HepG2 (cell line): ENCODE measurements around the gene H3-3A. TPM values are rescaled to one million over a fixed set of nuclear protein-coding genes. Genes with fewer than 3 reads are reported as not detected.

Experiments used
- CBX1 ChIP-seq: IDR thresholded peaks from one replicate; pipeline ENCODE4 v1.6.1; 2016; ENCODE audit warnings: antibody characterized with exemption, low read depth
- DZIP1 ChIP-seq: sonication (generic); formaldehyde crosslinking; IDR thresholded peaks from 2 replicates; pipeline ENCODE4 v1.5.0; 2020; ENCODE audit warnings: mild to moderate bottlenecking, missing genetic modification reagents
- HNRNPUL1 ChIP-seq: fragments of 200-400 bp; formaldehyde crosslinking; IDR thresholded peaks from 2 replicates; pipeline ENCODE4 v1.6.1; 2017; ENCODE audit warnings: low read depth, mild to moderate bottlenecking, low read length, moderate library complexity
- HOMEZ ChIP-seq: IDR thresholded peaks from 2 replicates; pipeline ENCODE4 v1.6.1; 2016; ENCODE audit warnings: low read depth
- NFE2 ChIP-seq: sonication (generic); formaldehyde crosslinking; IDR thresholded peaks from 2 replicates; pipeline ENCODE4 v1.4.0; 2020; ENCODE audit warnings: missing genetic modification reagents
- NFE2L1 ChIP-seq: sonication (generic); formaldehyde crosslinking; IDR thresholded peaks from 2 replicates; pipeline ENCODE4 v1.4.0; 2020; ENCODE audit warnings: missing genetic modification reagents, mild to moderate bottlenecking, borderline replicate concordance
- NFRKB ChIP-seq: fragments of 450-650 bp; IDR thresholded peaks from 2 replicates; pipeline ENCODE4 v1.6.1; 2017
- SALL2 ChIP-seq: sonication (generic); formaldehyde crosslinking; IDR thresholded peaks from 2 replicates; pipeline ENCODE4 v1.8.1; 2023; ENCODE audit warnings: mild to moderate bottlenecking, missing genetic modification reagents, inconsistent platforms
- SMAD9 ChIP-seq: sonication (generic); formaldehyde crosslinking; IDR thresholded peaks from 2 replicates; pipeline ENCODE4 v1.5.1; 2020; ENCODE audit warnings: mild to moderate bottlenecking, missing genetic modification reagents
- TEAD2 ChIP-seq: sonication (generic); formaldehyde crosslinking; IDR thresholded peaks from 2 replicates; pipeline ENCODE4 v1.9.0; 2021; ENCODE audit warnings: missing genetic modification reagents
- TIGD3 ChIP-seq: sonication (generic); formaldehyde crosslinking; IDR thresholded peaks from 2 replicates; pipeline ENCODE4 v1.5.1; 2020; ENCODE audit warnings: mild to moderate bottlenecking, missing genetic modification reagents, borderline replicate concordance
- XBP1 ChIP-seq: sonication (generic); formaldehyde crosslinking; IDR thresholded peaks from 2 replicates; pipeline ENCODE4 v1.5.0; 2020; ENCODE audit warnings: missing genetic modification reagents
- ZFP82 ChIP-seq: sonication (generic); formaldehyde crosslinking; IDR thresholded peaks from 2 replicates; pipeline ENCODE4 v1.5.1; 2020; ENCODE audit warnings: mild to moderate bottlenecking, missing genetic modification reagents, borderline replicate concordance
- ZNF10 ChIP-seq: sonication (generic); formaldehyde crosslinking; IDR thresholded peaks from 2 replicates; pipeline ENCODE4 v1.4.0; 2020; ENCODE audit warnings: mild to moderate bottlenecking, low read depth, missing genetic modification reagents, borderline replicate concordance
- ZNF205 ChIP-seq: IDR thresholded peaks from 2 replicates; pipeline ENCODE4 v1.6.1; 2018; ENCODE audit warnings: missing biosample characterization, missing genetic modification reagents
- ZNF501 ChIP-seq: sonication (generic); formaldehyde crosslinking; IDR thresholded peaks from 2 replicates; pipeline ENCODE4 v1.5.1; 2020; ENCODE audit warnings: mild to moderate bottlenecking, moderate library complexity, missing genetic modification reagents
- ZNF562 ChIP-seq: sonication (generic); formaldehyde crosslinking; IDR thresholded peaks from 2 replicates; pipeline ENCODE4 v1.8.0; 2022; ENCODE audit warnings: missing genetic modification reagents, borderline replicate concordance
- ZNF782 ChIP-seq: sonication (generic); formaldehyde crosslinking; IDR thresholded peaks from 2 replicates; pipeline ENCODE4 v1.4.0; 2020; ENCODE audit warnings: missing genetic modification reagents, mild to moderate bottlenecking, borderline replicate concordance
- polyA plus RNA-seq, 8 experiments: library from polyadenylated mRNA; depleted of rRNA in 3 of 8; stranded (reverse) in 7 of 8; unstranded in 1 of 8; fragments of >200 nt; fragmentation: Illumina TruSeq in 4 of 8; extraction: Trizol in 4 of 8; gene quantifications; 2 replicates each; pipeline versions ENCODE4 v1.2.1 to v1.2.3, GENCODE V29; 2011 to 2016; ENCODE audit warnings: low read depth in 4 of 8, missing spikeins in 1 of 8, mixed read lengths in 1 of 8; ENCODE audit not compliant: insufficient read depth in 1 of 8
- total RNA-seq, 5 experiments: library from RNA; depleted of rRNA; stranded (reverse); fragments of >200 nt; fragmentation: Illumina TruSeq; extraction: Trizol; gene quantifications; 2 replicates each; pipeline ENCODE4 v1.2.3, GENCODE V29; 2016; ENCODE audit warnings: low read depth in 1 of 5
- TF ChIP-seq, protein P1 (sequence below): sonication (generic); formaldehyde crosslinking; IDR thresholded peaks from 2 replicates; pipeline ENCODE4 v1.5.0; 2020; ENCODE audit warnings: mild to moderate bottlenecking, missing genetic modification reagents
- TF ChIP-seq, protein P2 (sequence below): sonication (generic); formaldehyde crosslinking; conservative IDR thresholded peaks from 2 replicates; pipeline ENCODE4 v1.4.0; 2020; ENCODE audit warnings: missing genetic modification reagents

The H3-3A gene
- total and polyA plus RNA-seq, 2 of the 13 experiments (the other 11 are each of a cell fraction or from before 2014, with no cell fraction given) = 221 to 320 TPM

- TF ChIP-seq, protein P1, sequence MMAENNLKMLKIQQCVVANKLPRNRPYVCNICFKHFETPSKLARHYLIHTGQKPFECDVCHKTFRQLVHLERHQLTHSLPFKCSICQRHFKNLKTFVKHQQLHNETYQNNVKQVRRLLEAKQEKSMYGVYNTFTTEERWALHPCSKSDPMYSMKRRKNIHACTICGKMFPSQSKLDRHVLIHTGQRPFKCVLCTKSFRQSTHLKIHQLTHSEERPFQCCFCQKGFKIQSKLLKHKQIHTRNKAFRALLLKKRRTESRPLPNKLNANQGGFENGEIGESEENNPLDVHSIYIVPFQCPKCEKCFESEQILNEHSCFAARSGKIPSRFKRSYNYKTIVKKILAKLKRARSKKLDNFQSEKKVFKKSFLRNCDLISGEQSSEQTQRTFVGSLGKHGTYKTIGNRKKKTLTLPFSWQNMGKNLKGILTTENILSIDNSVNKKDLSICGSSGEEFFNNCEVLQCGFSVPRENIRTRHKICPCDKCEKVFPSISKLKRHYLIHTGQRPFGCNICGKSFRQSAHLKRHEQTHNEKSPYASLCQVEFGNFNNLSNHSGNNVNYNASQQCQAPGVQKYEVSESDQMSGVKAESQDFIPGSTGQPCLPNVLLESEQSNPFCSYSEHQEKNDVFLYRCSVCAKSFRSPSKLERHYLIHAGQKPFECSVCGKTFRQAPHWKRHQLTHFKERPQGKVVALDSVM = no peak
- TF ChIP-seq ZNF205 (CRISPR knock-in tag) = peak; percentile 55; the same call in 1 of the 2 replicates
- TF ChIP-seq, protein P2, sequence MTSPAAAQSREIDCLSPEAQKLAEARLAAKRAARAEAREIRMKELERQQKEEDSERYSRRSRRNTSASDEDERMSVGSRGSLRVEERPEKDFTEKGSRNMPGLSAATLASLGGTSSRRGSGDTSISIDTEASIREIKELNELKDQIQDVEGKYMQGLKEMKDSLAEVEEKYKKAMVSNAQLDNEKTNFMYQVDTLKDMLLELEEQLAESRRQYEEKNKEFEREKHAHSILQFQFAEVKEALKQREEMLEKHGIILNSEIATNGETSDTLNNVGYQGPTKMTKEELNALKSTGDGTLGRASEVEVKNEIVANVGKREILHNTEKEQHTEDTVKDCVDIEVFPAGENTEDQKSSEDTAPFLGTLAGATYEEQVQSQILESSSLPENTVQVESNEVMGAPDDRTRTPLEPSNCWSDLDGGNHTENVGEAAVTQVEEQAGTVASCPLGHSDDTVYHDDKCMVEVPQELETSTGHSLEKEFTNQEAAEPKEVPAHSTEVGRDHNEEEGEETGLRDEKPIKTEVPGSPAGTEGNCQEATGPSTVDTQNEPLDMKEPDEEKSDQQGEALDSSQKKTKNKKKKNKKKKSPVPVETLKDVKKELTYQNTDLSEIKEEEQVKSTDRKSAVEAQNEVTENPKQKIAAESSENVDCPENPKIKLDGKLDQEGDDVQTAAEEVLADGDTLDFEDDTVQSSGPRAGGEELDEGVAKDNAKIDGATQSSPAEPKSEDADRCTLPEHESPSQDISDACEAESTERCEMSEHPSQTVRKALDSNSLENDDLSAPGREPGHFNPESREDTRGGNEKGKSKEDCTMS (CRISPR knock-in tag) = no peak
- no peak for TF ChIP-seq NFE2L1
- no peak for TF ChIP-seq NFE2 (CRISPR knock-in tag)
- no peak for TF ChIP-seq ZNF562 (CRISPR knock-in tag)
- TF ChIP-seq TIGD3 = no peak
- TF ChIP-seq HOMEZ = no peak
- no peak for TF ChIP-seq XBP1
- TF ChIP-seq ZNF782 (CRISPR knock-in tag) = no peak; the same call in 1 of the 2 replicates
- TF ChIP-seq ZFP82 (CRISPR knock-in tag) = no peak
- TF ChIP-seq ZNF10 = no peak
- no peak for TF ChIP-seq SALL2
- TF ChIP-seq TEAD2 (CRISPR knock-in tag) = no peak
- TF ChIP-seq HNRNPUL1 = 0 out of 2 replicates have a peak, but pooled peaks have one; percentile 52
- no peak for TF ChIP-seq CBX1
- no peak for TF ChIP-seq NFRKB
- 0 out of 2 replicates have a peak, but pooled peaks have one; percentile 23 for TF ChIP-seq DZIP1 (CRISPR knock-in tag)
- TF ChIP-seq SMAD9 (CRISPR knock-in tag) = no peak
- TF ChIP-seq ZNF501 (CRISPR knock-in tag) = no peak
These were observed at the start of gene H3-3A (continued) for GRCh38 chr1:226062558-226063223.
